Measurements from ENCODE around the gene NRIP3.
"Not testable (repeated sequence)": the region's sequence is repeated elsewhere in the genome, so short reads cannot be mapped to it uniquely, and the experiment has no call there.

The NRIP3 gene

DNA sequence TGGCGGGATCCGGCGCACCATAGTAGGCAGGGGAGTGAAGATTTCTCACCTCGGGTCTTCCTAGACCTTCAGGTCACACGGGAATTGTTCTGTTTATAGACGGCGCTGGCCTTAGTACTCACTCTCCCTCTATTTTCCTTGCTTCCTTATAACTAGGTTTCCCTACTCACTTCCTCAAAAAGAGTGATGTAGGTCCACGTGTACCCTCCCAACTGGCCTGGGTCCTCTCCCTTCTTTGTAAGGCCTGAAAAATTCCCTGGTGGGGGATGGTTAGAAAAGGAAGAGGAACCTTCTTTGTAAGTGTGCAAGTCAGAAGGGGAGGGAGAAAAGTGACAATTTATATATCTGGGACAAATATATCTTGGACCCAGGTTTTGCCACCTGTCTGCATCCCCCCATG, 36.6 kb downstream of the NRIP3 start:
- no peak for DNase-seq

DNA sequence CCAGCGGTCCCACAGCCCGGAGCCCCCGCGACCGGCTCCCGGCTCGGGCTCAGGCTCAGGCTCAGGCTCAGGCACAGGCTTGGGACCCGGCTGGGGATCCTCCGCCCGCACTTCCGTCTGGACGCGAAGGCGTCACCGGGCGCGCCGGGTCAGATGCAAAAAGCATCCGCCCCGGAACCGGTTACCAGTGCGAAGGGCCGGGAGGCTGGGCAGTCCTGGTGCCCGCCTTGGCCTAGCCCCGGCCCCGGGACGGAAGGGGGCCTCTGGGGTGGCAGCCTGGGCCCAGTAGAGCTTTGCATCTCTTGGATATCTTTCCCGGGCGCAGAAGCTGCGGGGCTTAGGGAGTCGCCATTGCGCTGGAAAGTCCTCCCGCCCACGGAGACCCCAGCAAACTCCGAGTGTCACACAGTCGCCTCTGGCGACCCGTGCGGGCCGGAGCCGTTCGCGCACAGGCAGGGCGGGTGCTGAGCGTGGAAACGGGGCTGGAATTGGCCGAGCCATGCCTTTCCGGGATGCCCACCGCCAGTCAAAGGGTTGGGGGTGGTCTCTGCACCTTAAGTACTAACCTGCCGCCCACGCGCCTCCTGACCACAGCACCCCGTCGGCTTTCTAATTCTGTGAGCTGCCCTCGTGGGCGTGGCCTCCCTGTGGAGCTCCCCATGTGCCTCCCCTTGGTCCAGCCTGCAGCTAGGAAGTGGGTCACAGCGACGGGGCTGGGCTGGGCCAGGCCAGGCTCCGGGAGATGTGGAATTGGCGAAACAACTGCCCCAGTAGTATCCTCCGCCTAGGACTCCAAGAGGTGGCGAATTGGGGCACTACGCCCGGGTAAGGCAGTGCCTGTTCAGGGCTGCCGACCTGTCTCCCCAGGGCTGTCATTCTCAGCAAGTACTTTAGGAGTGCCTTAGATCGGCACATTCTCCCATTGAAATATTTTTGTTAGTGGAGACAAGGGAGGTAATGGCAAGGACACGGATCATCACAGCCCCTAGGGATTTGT, 39.2 kb downstream of the NRIP3 start, which contains the start of gene TMEM9B:
TMEM9B (minus strand) TSS at position 119 of the 997 bp plus-strand sequence. CDS start 129 bp downstream, outside the sequence.
- DNase-seq: peak; percentile 83 to 88

DNA sequence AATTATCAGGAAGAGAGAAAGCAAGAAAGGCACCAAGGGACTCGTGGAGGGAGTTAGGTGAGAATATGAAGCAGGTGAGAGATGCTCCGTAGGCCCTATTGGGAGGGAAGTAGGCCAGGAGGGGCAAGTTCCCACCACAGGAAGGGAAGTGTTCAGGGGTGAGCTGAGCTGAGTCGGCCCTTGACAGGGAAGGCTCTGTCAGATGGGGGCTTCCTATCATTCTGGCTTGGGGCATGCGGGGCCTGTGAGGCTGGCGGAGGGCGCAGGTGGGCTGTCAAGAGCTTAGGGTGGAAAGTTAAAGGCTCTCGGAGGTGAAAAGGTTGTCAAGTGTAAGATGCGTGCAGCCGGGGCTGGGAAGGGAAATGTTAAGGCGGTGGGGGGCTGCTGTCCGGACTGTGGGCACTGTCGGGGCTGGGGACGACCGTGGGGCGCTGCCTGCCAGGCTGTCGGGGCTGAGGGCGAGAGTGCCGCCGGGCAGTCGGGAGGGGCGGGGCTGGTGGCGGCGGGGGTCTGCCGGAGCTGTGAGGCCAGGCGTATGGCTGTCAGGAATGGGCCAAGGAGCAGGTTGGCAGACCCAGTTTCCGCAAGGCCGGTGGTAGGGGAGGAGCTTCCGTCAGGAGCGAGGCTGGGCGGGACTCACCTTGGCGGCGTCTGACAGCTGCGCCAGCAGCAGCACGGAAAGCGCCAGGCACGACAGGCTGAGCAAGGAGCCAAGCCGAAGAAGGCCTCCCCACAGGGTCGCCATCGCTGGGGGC, 40.1 kb downstream of the NRIP3 start:
- peak in 1 of 2 donors; percentile 52 for DNase-seq

GRCh38 chr11:8962841-8963240, 41.0 kb downstream of the NRIP3 start:
- DNase-seq: no peak

- DNase-seq: no peak
These were observed 42.4 kb downstream of the NRIP3 start for GRCh38 chr11:8961401-8961800.

- peak in 1 of 2 donors; percentile 26 for DNase-seq
These were observed 44.1 kb downstream of the NRIP3 start for GRCh38 chr11:8959546-8960166.

DNA sequence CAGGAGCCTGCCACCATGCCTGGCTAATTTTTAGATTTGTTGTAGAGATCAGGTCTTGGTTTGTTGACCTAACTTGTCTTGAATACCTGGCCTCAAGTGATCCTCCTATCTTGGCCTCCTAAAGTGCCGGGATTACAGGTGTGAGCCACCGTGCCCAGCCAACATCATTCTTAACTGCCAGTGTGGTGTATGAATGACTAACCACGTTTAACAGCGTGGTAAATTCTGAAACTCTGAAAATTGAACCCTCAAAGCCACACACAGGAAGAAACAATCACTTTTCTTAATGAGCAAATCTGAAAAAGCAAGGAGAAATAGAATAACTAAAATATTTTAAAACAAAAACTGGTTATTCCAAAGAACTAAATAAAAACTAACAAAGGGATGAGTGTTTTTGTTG, 46.9 kb downstream of the NRIP3 start:
- DNase-seq: no peak

GRCh38 chr11:8948886-8949285, 54.9 kb downstream of the NRIP3 start:
- no peak for DNase-seq

DNA sequence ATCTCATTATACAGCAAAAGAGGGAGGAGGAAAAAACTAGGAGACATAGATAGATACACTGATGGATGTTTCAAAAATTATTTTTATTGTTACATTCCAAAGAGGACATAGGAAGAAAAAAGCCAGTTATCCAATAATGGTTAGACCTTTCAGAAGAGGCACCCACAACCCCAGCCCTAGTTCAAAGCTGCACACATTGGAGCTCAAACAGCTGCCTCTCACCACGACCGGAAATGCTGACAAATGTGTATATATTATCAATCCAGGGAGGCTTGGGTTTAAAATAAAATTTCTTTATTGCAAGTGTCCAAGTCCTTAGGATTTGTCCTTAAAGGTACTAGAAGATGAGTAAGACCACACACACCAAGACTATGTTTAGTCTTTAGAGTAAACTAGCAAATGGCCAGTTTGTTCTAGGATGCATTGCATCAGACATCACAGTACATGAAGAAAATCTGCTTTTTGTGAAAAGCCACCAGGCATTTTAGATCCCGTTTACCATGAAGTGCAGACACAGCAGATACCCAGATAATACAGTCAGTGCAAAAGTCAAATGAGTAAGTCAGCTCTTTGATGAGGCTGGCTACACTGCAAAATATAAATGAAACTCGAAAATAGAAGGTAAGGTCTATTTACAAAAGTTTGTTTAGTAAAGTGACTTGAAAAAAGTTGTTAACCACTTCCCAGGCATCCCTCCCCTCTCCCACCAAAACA, 56.4 kb downstream of the NRIP3 start:
- no peak for DNase-seq

DNA sequence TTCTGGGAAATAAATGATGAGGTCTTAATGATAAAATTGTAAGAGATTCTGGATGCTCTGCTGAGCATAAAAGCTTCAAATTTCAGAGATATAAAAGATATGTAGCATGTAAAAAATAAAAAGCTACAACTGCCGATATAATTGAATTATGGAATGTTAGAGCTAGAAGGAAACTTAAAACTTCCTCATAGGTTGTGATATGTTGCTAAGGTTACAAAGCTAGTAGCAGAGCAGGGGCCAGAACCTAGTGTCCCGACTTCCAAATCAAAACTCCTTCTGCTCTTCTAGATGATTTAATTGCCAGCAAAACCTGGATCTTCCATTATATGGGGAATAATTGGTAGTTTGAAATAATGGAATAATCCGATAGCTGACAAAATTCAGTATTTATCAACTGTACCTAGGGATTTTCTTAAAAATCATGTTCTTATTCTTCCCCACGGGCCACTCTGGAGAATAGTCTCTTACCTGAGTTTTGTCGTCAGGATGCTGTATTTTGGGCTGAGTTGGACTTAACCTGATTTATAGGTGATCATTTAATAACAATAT, 61.2 kb downstream of the NRIP3 start, which contains the start of gene ASCL3:
ASCL3 (minus strand) TSS at position 499 of the 549 bp plus-strand sequence. CDS start 4,855 bp downstream, outside the sequence.
- DNase-seq: no peak

- DNase-seq: no peak
These were observed 62.3 kb downstream of the NRIP3 start for GRCh38 chr11:8941341-8942103.

- no peak for DNase-seq
These were observed 66.1 kb downstream of the NRIP3 start for GRCh38 chr11:8937659-8938058.

GRCh38 chr11:8937159-8937558, 66.6 kb downstream of the NRIP3 start:
- DNase-seq: no peak

GRCh38 chr11:8935789-8936188, 68.0 kb downstream of the NRIP3 start:
- not testable (repeated sequence) for DNase-seq

GRCh38 chr11:8934742-8935488, 68.9 kb downstream of the NRIP3 start:
- DNase-seq: no peak

DNA sequence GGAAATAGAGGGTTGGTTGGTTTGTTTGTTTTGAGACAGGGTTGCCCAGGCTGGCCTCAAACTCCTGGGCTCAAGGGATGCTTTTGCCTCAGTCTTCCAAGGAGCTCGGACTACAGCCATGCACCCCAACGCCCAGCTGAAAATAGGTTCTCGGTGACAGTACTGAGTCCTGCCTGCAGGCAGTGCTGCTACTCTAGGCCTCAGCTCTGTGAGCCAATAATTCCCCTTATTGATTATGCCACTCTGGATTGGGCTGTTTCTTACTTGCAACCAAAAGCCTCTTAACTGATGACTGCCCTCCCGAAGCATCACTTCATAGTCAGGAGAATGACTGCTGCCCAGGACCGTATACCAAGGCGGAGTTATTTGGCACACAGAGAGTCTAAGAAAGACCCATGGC, 69.9 kb downstream of the NRIP3 start:
- DNase-seq: no peak

GRCh38 chr11:8932564-8933180, 71.1 kb downstream of the NRIP3 start, which contains the start of gene C11orf16:
C11orf16 (minus strand) TSS chr11:8932947; CDS start chr11:8932308, 639 bp downstream.
- DNase-seq: no peak
